GM20431 (cell line): ENCODE results near the gene MAPT.

ENCODE experiments used
- in situ Hi-C: fragments of 300-500 bp; cut with MseI, MboI; formaldehyde crosslinking; loops from one replicate; pipeline ENCODE4 v1.15.0; 2020; ENCODE audit warnings: low sequenced_read_pairs; ENCODE audit not compliant: unreplicated experiment

Gene MAPT

DNA sequence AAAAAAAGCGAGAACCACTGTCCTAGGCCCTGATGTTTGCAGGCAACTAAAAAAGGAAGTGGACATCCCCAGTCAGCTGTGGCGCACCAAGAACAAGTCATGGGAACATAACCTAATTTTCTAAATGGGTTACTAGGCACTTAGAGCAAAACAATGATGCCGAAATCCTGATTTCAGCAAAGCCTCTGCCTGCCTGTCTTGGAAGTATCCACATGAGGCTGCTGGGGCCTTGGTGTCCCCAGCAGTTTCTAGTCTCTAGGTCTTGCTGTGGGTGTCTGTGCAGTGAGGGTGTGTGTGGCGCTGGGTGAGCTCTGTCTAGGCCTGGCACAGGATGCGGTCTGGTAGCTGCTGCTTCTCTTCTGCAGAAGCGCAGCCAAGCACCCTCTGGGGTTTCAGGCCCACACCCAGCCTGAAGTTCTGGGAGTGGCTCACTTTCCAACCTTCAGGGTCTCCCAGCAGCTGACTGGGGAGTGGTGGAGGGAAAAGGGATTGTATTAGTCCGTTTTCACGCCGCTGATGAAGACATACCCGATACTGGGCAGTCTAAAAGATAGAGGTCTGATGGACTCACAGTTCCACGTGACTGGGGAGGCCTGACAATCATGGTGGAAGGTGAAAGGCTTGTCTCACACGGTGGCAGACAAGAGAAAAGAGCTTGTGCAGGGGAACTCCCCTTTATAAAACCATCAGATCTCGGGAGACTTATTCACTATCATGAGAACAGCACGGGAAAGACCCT lies 125.8 kb downstream of the MAPT start:
- in situ Hi-C loops, result loop anchor here (25.0 kb wide), 2 partner anchors 192 to 267 kb away; partner anchors contain the start of gene LRRC37A

DNA sequence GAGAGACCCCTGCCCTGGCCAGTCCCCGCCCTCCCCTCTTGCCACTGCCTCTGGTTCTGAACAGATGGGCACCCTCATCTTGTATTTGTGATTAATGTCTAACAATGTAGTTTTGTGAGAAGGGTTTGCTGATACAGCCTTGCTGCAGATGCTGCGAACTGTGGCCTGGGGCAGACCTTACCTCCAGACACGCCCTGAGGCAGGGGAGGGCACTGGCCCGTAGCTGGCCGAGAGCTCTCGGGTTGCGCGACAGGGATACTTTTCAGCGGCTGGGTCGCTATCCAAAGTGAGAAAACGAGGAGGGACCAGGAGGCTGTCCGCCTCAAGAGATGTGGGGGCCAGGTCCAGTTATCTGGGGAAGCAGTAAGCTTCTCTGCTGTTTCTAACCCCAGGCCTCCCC lies 126.6 kb downstream of the MAPT start:
- in situ Hi-C loops, result loop anchor here (25.0 kb wide), 2 partner anchors 191 to 266 kb away; partner anchors contain the start of gene LRRC37A

GRCh38 chr17:46023366-46023765 lies 129.0 kb downstream of the MAPT start:
- in situ Hi-C loops, result loop anchor here (25.0 kb wide), 2 partner anchors 189 to 264 kb away; partner anchors contain the start of gene LRRC37A

DNA sequence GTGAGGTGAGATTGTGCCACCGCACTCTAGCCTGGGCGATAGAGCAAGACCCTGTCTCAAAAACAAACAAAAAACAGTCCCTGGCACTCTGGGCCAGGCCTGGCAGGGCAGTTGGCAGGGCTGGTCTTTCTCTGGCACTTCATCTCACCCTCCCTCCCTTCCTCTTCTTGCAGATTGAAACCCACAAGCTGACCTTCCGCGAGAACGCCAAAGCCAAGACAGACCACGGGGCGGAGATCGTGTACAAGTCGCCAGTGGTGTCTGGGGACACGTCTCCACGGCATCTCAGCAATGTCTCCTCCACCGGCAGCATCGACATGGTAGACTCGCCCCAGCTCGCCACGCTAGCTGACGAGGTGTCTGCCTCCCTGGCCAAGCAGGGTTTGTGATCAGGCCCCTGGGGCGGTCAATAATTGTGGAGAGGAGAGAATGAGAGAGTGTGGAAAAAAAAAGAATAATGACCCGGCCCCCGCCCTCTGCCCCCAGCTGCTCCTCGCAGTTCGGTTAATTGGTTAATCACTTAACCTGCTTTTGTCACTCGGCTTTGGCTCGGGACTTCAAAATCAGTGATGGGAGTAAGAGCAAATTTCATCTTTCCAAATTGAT lies 129.5 kb downstream of the MAPT start:
- in situ Hi-C loops, result loop anchor here (25.0 kb wide), 2 partner anchors 188 to 263 kb away; partner anchors contain the start of gene LRRC37A

- in situ Hi-C loops, result loop anchor here (25.0 kb wide), 2 partner anchors 188 to 263 kb away; partner anchors contain the start of gene LRRC37A
These were observed 130.2 kb downstream of the MAPT start for GRCh38 chr17:46024590-46024989.

GRCh38 chr17:46025060-46025459 lies 130.7 kb downstream of the MAPT start:
- in situ Hi-C loops, result no loop called here

DNA sequence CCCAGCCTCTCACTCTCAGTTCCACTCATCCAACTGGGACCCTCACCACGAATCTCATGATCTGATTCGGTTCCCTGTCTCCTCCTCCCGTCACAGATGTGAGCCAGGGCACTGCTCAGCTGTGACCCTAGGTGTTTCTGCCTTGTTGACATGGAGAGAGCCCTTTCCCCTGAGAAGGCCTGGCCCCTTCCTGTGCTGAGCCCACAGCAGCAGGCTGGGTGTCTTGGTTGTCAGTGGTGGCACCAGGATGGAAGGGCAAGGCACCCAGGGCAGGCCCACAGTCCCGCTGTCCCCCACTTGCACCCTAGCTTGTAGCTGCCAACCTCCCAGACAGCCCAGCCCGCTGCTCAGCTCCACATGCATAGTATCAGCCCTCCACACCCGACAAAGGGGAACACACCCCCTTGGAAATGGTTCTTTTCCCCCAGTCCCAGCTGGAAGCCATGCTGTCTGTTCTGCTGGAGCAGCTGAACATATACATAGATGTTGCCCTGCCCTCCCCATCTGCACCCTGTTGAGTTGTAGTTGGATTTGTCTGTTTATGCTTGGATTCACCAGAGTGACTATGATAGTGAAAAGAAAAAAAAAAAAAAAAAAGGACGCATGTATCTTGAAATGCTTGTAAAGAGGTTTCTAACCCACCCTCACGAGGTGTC lies 131.3 kb downstream of the MAPT start:
- in situ Hi-C loops, result no loop called here

DNA sequence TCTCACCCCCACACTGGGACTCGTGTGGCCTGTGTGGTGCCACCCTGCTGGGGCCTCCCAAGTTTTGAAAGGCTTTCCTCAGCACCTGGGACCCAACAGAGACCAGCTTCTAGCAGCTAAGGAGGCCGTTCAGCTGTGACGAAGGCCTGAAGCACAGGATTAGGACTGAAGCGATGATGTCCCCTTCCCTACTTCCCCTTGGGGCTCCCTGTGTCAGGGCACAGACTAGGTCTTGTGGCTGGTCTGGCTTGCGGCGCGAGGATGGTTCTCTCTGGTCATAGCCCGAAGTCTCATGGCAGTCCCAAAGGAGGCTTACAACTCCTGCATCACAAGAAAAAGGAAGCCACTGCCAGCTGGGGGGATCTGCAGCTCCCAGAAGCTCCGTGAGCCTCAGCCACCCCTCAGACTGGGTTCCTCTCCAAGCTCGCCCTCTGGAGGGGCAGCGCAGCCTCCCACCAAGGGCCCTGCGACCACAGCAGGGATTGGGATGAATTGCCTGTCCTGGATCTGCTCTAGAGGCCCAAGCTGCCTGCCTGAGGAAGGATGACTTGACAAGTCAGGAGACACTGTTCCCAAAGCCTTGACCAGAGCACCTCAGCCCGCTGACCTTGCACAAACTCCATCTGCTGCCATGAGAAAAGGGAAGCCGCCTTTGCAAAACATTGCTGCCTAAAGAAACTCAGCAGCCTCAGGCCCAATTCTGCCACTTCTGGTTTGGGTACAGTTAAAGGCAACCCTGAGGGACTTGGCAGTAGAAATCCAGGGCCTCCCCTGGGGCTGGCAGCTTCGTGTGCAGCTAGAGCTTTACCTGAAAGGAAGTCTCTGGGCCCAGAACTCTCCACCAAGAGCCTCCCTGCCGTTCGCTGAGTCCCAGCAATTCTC lies 132.1 kb downstream of the MAPT start:
- in situ Hi-C loops, result no loop called here

DNA sequence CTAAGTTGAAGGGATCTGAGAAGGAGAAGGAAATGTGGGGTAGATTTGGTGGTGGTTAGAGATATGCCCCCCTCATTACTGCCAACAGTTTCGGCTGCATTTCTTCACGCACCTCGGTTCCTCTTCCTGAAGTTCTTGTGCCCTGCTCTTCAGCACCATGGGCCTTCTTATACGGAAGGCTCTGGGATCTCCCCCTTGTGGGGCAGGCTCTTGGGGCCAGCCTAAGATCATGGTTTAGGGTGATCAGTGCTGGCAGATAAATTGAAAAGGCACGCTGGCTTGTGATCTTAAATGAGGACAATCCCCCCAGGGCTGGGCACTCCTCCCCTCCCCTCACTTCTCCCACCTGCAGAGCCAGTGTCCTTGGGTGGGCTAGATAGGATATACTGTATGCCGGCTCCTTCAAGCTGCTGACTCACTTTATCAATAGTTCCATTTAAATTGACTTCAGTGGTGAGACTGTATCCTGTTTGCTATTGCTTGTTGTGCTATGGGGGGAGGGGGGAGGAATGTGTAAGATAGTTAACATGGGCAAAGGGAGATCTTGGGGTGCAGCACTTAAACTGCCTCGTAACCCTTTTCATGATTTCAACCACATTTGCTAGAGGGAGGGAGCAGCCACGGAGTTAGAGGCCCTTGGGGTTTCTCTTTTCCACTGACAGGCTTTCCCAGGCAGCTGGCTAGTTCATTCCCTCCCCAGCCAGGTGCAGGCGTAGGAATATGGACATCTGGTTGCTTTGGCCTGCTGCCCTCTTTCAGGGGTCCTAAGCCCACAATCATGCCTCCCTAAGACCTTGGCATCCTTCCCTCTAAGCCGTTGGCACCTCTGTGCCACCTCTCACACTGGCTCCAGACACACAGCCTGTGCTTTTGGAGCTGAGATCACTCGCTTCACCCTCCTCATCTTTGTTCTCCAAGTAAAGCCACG lies 133.0 kb downstream of the MAPT start:
- in situ Hi-C loops, result no loop called here

DNA sequence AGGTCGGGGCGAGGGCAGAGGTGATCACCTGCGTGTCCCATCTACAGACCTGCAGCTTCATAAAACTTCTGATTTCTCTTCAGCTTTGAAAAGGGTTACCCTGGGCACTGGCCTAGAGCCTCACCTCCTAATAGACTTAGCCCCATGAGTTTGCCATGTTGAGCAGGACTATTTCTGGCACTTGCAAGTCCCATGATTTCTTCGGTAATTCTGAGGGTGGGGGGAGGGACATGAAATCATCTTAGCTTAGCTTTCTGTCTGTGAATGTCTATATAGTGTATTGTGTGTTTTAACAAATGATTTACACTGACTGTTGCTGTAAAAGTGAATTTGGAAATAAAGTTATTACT lies 133.6 kb downstream of the MAPT start:
- in situ Hi-C loops, result no loop called here

- in situ Hi-C loops, result no loop called here
These were observed 134.0 kb downstream of the MAPT start for GRCh38 chr17:46028374-46028773.

- in situ Hi-C loops, result no loop called here
These were observed 134.7 kb downstream of the MAPT start for GRCh38 chr17:46028981-46029565.

GRCh38 chr17:46029627-46030026 lies 135.3 kb downstream of the MAPT start:
- in situ Hi-C loops, result no loop called here

GRCh38 chr17:46030752-46031151 lies 136.4 kb downstream of the MAPT start:
- in situ Hi-C loops, result no loop called here

DNA sequence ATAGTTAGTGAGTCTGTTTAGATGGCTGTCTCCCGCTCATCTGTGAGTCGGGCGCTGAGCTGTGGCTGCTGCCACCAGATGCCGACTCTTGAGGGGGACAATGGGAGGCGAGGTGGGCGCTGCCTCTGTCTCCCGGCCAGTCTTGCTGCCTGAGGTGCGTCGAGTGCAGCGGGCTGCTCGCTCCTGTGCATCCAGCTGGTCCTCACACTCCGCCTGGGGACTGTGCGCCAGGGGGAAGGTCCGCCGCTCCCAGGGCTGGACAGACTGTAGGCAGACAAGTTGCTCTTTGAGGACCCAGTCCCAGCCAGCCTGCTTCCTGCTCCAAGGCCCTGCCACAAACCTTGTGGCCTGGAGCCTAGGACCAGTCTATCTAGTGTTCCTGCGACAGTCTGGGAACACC lies 137.1 kb downstream of the MAPT start:
- in situ Hi-C loops, result no loop called here

GRCh38 chr17:46031920-46032319 lies 137.6 kb downstream of the MAPT start:
- in situ Hi-C loops, result no loop called here

DNA sequence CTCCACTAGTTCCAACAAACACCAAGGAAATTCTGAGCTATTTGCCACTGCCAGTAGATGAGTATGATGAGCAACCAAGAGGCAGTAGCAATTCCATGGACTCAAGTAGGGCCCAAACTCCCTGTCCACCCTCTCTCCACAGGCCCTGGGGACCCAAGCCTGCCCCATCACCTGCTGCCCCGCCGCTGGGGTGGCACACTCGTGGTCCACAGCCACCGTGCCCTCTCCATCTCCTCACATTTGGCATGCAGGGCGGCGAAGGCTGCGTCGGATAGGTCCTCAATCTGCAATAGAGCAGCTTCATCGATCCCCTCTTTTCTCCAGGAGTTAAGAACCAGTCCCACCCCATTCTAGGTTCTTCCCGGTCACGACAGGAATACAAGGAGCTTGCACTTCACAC lies 138.6 kb downstream of the MAPT start:
- in situ Hi-C loops, result no loop called here

DNA sequence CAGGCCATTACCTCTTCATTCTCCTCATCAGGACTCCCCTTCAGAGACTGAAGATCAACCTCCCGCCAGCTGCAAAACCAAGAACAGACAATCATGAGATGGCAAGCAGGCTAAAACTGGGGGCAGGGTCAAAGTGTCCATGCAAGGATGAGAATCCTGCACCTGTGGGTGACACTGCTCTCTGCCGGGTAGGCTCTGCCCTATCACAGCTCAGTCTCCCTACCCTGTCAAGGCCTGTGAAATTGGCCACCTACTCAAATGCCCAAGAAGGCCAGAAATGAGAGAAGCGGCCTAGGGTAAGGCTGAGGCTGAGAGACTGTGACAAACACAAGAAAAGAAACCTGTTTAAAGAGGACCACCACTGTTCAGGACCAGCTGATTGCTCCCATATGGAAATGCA lies 139.0 kb downstream of the MAPT start:
- in situ Hi-C loops, result no loop called here
